NCI-H187 treated with DMSO at 0.1 percent for 48 hours (cell line): ENCODE data around the gene PSTPIP2.
A peak's percentile ranks its signal among the peaks of the same experiment; 100 is the strongest.
"Not testable (repeated sequence)": the region's sequence is repeated elsewhere in the genome, so short reads cannot be mapped to it uniquely, and the experiment has no call there.

Experiments
- DNase-seq: peaks from one replicate; lab custom pipeline; 2025; lab: John Stamatoyannopoulos, UW

PSTPIP2 gene

DNA sequence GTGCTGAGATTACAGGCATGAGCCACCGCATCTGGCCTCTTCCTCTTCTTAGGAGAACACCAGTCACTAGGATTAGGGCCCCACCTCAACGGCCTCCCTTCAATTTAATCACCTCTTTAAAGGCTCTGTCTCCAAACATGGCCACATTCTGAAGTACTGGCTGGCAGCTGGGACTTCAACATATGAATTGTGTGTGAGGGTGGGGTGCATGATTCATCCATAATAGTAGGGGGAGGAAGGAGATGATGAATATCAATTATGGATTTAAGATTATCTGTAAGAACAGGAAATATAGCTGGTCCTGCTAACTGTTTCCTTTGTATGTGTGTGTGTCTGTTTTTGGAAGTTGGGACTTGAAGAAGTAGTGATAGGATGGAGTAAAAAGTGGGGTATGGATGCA, 90.2 kb downstream of the PSTPIP2 start:
- DNase-seq: no peak

DNA sequence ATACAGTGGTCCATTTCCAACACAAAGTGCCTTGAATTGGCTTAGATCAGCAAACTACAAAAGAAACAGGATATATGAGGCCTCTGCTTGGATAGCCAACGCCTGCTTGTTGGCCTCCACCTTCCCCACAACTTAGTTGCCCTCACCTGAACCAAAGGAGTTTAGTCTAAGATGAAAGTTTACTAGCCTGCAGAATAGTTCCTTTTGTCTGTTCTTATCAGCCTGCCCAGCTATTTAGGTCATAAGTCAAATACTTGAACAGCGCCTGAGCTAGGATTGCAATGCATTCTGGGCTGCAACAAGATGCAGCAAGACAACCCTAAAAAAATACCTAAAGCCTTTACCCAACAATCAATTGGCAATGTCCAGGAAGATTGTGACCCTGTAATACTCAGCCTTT, 91.8 kb downstream of the PSTPIP2 start:
- no peak for DNase-seq

DNA sequence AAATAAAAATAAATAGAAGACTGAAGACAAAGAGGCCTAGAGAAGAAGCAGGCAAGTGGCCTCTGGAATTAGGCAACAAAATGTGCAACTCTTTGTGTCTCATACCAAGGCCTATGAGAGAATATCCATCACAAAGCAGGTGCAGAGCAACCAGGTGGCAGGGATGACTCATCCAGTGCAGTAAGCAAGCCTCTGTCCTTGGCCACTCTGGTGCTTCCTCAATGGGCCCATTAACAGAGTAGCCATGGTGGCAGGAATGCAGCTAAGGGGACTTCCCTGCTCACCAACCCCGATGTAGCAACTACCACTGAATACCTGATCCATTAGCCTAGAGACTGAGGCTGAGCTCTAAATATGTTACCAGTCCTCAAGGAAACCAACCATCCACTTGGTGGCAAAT, 94.0 kb downstream of the PSTPIP2 start:
- DNase-seq: no peak

DNA sequence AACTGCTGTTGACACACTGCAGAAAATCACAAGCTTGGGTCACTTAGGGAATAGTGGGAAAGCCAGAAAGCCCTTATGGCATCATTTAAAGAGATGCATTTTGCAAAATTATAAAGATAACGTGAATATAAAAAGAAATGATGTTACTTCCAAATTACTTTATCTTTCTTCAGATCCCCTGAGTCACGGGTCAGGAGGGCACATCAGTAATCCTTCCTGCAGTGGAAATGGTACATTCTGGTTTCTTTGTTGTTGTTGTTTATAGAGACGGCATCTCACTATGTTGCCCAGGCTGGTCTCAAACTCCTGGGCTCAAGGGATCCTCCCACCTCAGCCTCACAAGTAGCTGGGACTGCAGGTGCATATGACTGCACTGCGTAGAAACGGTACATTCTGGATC, 95.1 kb downstream of the PSTPIP2 start:
- no peak for DNase-seq

DNA sequence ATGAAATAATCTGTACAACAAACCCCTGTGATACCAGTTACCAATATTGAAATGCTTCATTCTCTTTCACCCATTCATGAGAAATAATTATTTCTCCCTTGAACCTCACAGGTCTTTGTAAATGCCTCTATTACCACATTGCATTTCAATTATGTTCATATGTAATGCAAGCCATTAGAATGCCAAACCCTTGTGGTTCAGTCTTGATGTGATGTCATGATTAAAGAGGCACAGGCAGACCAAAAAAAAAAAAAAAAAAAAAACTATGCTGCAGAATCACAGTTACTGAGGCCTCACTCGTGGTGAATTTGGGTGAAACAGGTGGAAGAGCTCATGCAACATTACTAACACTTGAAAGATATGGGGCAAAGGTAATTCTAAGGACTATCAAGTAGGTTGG, 95.5 kb downstream of the PSTPIP2 start:
- no peak for DNase-seq

DNA sequence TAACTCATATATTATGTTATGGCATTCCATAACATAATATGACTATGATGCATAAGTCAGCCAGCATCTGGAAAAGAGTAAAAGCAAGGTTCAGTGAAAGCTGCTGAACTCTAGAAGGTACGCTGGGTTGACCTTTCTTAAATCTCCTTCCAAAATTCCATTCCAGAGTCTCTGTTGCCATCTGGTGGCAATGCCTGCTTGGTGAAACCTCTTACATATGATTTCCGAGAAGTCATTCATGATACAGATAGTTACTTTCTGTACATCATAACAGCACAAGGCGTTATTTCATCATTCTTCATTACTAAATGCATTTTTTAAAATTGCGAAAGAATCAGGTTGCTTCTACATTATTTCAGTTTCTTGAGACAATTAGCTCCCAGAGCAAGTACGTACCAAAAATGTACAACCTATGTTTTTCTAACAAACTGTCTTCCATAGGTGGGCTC, 97.9 kb downstream of the PSTPIP2 start:
- DNase-seq: peak; percentile 31

DNA sequence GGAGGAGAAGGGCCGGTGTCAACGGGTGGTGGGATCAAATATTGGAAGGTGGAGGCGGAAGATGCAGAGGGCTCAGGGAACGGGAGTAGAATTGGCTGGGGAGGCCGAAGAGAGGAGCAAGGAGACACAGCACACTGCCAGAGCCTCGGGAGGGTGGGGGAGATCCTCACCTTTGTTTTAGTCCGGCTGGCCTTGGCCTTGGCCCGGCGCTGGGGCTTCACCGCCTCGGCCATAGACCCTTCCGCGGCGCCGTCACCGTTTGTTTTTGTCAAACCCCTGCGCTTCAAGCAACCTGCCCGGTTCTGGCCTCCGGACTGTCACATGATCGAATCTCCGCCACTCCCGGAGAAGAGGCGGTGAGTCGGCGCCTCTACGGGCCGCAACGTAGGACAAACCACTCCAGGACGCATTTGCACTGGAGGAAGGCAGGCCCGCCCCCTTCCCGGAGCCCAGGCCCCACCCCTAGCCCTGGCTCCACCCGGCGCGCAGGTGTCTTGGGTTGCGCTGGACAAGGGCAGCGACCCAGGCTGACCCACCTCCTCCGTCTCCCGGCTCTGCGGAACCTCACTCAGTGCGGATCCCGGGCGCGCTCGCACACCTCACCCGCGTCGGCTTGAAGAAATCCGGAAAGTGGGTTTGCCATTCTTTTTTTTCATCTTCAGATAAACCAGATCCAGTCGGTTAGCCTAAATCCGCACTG, 104.9 kb downstream of the PSTPIP2 start, which contains the start of gene EPG5:
TSS of gene EPG5 (minus strand) at position 323 of the 700 bp plus-strand sequence. CDS start at position 233, 90 bp downstream.
- peak; percentile 68 for DNase-seq

DNA sequence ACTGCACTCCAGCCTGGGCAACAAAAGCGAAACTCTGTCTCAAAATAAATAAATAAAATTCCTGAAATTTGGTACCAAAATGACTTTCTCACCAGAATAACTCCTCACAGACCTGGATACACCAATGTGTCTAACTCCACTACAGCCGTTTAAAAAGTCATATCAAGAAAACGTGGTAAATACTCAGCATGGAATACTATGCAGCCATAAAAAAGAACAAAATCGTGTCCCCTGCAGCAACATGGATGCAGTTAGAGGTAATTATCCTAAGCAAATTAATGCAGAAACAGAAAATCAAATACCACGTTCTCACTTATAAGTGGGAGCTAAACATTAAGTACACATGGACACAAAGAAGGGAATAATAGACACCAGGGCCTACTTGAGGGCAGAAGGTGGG, 107.1 kb downstream of the PSTPIP2 start:
- not testable (repeated sequence) for DNase-seq

DNA sequence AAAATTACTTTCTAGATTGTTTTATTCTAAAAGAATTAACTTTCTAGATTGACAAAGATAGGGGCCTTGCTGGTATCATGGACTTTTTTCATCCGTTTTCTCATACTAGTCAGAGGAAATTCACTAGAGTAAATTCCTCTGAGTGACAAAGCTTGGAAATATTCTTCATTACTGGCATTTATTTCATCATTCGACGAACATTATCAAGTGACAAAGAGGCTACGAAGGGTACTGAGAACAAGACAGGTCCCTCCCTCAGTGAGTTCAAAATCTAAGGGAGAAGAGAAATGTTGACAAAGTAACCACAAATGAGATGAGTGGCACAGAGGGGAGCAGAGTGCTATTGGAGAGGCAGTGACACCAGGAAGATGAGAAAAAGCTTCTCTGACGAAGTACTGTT, 109.2 kb downstream of the PSTPIP2 start:
- no peak for DNase-seq

DNA sequence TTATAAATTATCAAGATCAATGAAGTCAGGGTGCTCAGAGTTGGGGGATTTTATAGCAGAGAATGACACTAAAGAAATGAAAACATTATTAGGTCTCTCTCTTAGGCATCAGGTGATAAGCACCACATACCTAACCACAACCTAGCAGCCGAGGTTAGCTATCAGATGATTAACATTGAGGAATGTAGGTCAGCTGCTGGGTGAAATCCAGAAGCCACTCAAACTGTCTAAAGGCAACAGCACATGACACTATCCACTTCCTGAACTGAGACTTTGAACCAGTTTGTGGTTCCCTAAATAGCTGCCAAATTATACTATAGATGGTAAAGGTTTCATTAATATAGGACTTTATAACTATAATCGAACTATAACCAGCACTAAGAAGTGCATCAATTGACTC, 109.6 kb downstream of the PSTPIP2 start:
- no peak for DNase-seq

DNA sequence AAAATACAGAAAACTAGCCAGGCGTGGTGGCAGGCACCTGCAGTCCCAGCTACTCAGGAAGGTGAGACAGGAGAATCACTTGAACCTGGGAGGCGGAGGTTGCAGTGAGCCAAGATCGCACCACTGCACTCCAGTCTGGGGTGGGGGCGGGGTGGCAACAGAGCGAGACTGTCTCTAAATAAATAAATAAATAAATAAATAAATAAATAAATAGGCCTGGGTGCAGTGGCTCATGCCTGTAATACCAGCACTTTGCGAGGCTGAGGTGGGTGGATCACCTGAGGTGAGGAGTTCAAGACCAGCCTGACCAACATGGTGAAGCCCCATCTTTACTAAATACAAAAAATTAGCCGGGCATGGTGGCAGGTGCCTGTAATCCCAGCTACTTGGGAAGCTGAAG, 112.6 kb downstream of the PSTPIP2 start:
- not testable (repeated sequence) for DNase-seq

DNA sequence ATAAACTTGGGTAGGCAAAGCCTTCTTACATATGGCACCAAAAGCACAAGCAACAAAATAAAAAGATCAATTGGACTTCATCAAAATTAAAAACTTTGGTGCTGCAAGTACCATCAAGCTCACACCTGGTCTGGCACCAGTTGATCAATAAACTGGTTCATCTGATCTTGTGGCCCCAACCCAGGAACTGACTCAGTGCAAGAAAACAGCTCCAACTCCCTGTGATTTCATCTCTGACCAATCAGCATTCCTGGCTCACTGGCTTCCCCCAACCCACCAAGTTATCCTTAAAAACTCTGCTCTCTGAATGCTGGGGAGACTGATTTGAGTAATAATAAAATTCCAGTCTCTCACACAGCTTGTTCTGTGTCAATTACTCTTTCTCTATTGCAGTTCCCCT, 113.3 kb downstream of the PSTPIP2 start:
- no peak for DNase-seq

DNA sequence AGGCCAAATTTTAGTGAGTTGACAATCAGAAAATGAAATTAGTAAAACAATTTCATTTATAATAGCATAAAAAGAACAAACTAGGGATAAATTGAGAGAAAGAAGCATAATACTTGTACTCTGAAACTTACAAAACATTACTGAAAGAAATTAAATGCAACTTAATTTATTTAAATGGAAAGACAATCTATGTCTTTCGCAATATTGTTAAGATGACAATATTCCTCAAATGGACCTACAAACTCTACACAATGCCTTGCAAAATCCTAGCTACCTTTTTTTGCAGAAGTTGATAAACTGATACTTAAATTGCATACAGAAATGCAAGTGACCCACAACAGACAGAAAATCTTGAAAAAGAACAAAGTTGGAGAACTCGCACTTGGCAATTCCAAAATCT, 114.0 kb downstream of the PSTPIP2 start:
- DNase-seq: no peak

DNA sequence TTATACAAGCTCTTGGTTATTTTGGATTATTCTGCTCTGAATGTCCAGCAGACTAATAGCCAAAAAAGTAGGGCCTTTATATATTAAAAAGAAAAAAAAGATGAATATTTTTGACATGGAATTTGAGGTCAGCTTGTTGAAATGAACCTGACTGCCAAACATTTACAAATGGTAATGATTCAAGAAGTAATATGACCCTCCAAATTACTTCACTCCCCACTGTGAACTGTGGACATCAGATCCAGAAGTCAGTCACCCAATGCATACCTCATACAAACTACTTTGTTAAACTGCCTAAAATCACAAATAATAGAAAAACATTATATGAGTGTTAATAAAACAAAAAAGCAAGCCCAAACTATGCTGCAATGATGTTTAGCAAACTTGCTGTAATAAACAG, 115.0 kb downstream of the PSTPIP2 start:
- no peak for DNase-seq

DNA sequence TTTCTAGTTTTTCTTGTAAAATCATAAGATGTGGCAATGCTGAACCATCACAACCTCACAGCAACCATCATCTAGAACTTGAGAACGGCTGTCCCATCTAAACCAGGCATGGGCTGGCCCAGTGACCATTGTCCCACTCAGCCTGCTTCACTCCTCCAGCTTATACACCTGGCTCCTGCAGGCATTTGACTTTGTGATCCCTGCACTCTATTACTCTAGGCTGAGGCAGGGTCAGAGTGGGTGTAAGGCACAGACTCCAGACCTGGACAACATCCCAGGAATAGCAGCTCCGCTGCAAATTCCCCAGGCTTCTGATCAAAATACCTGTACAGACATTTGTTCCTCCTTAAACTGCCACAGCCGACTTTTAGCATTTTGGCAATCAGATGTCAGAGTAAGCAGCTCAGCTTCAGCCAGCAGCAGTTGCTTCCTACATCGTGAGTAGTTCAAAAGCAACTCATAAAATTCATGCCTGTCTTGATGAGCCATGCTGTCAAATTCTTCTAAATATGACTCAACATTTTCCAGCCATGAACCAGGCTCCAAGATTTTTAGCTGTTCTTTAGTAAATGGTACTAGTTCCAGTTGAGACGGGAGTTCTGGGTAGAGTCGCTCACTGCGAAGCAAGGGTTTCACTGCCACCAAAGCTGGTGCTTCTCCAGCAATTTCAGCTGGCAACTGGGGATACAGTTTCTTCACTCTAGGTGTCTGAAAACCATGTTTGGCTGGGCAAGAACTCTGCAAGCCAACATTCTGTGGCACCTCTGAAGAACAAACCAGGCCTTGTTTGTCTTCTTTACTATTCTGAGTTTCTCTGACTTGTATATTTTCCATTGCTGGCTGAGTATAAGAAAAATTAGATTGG, 117.8 kb downstream of the PSTPIP2 start:
- DNase-seq: no peak

DNA sequence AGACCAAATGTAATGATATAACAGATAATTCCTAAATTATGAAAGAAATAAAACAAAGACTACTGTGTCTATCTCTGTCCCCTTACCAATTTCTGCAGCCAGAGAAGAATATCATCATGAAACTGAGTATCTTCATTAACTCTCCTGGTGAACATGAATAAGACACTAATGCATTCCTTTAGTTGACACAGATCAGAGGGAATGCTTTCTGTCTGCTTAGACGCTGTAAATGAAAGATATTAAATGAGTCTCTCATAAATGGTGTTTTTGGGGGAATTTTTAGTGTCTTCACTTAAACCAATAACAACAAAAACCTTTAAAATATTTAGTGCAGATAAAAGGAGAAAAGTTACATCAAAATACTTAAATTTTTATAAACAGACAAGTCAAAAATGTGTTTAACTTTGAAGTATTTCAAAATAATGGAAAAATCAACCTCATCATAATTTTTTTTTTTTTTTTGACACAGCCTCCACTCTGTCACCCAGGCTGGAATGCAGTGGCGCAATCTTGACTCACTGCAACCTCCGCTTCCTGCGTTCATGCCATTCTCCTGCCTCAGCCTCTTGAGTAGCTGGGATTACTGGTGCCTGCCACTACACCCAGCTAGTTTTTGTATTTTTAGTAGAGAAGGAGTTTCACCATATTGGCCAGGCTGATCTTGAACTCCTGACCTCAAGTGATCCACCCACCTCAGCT, 120.9 kb downstream of the PSTPIP2 start:
- DNase-seq: no peak

DNA sequence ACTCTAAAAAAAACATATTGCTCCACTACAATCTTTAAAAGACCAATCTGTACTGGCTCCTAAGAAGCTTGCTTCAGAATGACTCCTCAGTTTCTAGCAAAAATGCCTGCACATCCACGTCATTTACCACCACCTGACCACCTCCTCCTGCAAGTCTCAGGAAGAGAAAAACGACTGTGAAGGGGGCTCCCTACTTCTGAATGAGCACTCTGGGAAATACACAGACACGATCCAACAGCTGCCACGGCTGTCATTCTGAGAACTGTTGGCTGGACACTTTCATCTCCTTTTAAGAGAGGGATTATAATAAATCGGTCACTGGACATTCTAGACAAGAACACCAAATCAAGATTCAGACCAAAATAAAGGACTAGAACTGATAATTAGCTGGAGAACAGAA, 126.4 kb downstream of the PSTPIP2 start:
- DNase-seq: no peak

DNA sequence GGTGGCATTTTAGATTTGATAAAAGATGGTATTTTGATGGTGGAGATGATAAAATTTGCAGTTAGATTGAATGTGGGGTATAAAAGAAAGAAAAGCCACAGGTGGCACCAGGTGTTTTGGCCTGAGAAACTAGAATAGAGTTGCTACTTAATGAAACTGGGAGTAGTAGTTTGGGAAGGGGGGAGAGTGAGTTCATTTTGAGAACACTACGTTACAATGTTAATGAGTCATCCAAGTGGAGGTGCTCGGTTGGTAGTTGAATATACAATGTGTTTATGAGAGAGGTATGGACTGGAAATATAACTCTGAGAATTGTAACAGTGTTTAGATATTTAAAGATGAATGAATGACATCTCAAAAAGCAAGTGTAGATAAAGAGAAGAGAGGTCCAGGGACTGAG, 131.3 kb downstream of the PSTPIP2 start:
- DNase-seq: no peak

DNA sequence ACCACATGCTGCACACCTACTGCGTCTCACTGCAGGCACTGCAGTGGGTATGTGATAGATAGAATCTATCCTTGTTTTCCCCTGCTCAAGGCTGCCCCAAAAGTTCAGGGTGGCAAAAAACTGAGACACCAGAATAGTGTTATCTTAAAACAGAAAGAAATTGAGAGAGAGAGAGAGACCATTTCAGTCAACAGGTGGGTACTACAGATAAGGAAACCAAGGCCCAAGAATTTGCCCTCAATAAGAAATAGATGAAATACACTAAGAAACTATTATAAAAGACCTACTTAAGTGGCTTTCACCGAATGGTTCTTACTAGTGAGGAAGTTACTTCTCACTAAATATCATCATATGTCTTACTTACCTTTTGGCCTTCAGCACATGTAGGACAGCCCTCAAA, 132.8 kb downstream of the PSTPIP2 start:
- no peak for DNase-seq

DNA sequence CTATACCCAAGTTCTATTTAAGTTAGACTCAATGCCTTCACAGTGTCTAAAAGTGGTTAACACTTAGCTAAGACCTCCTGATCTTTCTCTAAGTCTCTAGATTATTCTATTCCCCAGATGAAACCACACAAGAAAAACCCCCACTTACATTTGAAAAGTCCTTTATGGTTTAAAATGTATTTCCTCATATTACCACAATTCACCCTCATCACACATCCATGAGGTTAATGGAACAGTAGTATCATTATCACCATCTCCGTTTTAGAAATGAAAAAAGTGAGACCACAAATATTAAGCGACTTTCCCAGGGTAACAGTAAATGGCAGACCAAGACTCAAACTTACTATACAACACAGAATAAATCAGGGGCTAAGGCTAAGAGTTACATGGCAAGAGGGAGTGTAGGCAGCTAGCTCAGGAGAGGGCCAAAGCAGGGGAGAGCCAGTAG, 133.5 kb downstream of the PSTPIP2 start:
- DNase-seq: no peak

DNA sequence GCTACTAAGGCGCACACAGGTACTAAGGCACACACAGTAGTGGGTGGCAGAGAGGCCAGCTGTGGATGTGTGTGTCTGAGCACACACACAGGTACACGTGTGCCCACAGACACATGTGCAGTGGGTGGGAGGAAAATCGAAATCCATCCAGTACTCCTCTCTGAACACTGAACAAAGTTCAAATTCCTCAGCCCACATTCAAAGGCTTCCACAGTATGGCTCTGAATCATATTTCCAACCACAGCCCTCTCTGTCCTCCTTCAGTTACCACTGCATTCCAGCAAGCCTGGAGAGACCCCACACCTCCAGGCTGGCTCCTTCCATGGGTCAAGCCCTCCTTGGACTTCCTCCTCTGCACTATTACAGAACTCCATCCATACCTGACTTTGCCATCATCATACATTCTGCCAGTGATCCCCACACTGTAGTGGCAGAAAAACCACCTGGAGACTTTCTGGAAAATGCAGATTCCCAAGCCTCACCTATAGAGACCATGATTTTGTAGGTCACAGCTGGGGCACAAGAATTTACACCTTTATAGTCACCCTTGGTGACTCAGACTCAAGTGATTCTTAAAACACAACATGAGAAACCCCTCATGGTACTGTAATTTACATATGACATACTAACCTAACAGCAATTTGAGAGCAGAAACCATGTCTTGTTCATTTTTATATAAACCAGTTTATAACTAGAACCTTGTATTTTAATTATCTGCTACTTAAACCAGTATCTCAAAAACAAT, 136.3 kb downstream of the PSTPIP2 start:
- no peak for DNase-seq
